Glomerular visceral epithelial cell (primary cell): ENCODE results near the gene CCDC85C.
A peak's percentile ranks its signal among the peaks of the same experiment; 100 is the strongest.

Source experiments
- DNase-seq: peaks from one replicate; pipeline ENCODE4 v3.0.0-alpha.2; 2016; ENCODE audit errors: extremely low spot score

The CCDC85C gene

GRCh38 chr14:99510556-99511139, 93.4 kb downstream of the CCDC85C start:
- no peak for DNase-seq

DNA sequence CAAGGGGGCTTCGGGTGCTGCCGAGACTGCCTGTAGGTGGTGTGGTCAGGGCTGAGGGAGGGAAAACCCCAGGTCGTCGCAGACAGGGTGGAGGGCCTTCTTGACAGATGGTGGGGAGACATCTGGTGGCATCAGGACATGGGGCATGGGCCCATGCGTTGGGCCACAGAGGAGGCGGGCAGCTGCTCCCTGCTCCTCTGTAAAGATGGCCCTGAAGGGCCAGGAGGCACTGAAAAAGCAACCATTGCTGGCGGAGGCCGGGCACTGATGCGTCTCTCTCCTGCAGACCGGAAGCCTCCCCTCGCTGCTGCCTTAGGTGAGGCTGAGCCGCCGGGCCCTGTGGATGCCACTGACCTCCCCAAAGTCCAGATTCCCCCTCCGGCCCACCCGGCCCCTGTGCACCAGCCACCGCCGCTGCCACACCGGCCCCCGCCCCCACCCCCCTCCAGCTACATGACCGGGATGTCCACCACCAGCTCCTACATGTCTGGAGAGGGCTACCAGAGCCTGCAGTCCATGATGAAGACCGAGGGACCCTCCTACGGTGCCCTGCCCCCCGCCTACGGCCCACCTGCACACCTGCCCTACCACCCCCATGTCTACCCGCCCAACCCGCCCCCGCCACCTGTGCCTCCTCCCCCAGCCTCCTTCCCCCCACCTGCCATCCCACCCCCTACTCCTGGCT, 94.0 kb downstream of the CCDC85C start:
- DNase-seq, result no peak

DNA sequence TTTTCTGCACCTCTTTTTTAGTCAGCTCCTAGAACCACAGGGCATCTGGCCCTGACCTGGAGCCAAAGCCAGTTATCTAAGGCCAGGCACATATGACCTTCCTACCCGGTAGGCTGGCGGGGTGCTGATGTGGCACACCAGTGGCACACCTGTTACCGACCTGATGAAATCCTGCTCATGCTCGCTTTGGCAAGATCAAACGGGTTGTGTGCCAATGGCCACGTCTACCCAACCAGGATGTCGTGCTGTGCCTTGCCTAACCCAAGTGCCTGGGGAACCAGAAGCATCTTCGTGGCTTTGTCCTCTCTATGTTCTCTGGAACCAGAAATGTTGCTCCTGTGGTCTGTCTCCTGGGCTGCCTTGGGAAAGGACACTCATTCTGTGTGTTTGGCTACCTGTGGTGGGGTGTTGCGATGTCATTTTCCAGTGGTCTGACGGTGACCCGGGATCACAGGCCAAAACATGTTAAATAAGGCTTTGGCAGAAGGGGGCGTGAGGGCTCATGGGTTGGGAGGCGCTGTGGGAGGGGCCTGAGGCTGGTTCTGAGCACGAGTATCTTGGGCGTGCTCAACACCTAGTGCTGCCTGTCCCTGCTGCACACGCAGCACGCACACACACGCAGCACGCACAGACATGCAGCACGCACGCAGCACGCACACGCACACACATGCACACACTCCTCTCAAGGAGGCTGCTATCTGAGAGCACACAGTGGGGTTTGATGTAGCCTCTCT, 94.9 kb downstream of the CCDC85C start:
- DNase-seq, result no peak

DNA sequence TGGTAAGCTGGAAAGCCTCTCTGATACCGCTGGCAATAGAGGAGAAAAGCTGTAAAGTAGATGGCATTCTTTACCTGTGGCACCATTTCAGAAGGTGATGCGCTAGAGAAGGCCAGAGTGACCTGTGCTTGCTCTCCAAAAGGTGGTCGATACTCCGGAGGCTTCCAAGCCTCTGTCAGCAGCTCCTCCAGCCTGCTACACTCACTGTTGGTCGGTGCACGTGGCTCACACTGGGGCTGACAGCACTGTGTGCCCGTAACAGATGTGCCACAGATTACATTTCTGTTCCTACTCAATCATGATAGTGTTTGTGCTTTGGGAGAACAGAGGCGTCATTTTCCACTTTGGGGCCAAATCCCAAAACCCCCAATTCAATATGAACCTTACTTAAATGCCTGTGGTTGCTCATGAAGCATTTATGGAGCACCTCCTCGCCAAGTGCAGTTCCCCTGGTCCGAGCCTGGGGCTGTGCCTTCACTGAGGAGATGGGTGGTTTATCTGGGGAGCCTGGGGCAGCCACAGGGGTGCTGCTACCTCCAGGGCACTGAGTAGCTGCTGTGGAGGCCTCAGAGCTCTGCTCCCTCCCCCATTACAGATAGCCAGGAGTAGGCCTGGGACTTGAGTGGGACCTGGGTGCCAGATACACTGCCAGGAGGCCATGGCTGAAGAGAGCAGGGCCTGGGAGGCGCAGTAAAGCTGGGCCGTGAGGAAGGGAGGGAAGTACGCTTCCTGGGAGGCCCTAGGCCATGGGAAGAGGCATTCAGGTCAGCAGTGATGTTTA, 96.0 kb downstream of the CCDC85C start:
- no peak for DNase-seq

DNA sequence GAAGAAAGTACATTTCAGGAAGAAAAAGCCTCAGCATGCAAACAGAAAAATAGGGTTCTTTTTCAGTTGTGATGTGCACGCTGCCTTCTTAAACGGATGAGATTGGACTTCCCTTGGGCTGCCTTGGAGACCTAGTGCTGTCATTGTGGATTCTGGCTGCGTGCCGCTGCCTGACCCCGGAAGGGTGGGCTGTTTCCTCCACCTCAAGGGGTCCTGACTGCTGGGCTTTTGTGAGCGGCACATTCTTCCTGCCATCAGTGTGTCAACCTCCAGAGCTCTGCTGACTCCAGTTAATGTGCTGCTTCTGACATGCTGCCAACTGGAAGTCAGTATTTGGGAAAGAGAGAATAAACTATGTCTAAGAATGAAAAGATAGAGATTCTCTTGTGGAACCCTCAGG, 97.7 kb downstream of the CCDC85C start:
- no peak for DNase-seq

DNA sequence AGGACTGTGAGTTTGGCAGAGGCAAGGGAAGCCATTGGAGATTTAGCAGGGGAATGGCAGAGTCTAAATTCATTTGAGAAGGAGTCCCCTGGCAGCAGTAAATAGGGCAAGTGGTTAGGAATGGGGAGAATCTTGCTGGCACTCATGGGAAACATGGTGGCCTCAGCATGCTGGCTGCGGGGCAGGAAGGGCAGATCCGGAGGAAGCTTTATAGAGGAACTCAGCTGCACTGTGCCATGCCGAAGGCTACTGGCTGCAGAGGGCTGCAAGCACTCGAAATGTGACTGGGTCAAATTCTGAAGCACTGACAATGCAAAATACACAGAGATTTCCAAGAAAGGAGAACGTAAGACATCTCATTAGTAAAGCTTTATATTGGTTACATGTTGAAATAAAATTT, 98.9 kb downstream of the CCDC85C start:
- DNase-seq, result no peak

GRCh38 chr14:99503848-99504453, 100.1 kb downstream of the CCDC85C start:
- DNase-seq, result no peak

GRCh38 chr14:99502989-99503421, 101.0 kb downstream of the CCDC85C start:
- DNase-seq, result no peak

DNA sequence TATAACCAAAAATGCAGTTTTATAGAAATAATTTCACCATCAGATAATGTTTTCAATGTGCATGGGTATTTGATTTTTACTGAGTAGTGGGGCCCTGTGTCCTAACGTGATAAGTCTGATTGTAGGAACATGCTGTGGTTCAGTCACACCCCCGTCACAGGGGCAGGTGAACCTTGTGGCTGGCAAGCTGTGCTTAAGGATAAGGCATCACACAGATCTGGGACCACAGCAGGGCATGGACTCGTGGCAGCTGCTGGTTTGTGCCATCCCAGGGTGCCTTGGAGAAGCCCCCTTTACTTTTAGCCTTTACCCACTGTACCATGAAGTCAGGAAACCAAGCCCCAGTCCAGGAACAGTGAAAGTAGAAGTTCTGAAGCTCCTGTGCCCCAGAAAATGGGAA, 106.1 kb downstream of the CCDC85C start:
- no peak for DNase-seq

DNA sequence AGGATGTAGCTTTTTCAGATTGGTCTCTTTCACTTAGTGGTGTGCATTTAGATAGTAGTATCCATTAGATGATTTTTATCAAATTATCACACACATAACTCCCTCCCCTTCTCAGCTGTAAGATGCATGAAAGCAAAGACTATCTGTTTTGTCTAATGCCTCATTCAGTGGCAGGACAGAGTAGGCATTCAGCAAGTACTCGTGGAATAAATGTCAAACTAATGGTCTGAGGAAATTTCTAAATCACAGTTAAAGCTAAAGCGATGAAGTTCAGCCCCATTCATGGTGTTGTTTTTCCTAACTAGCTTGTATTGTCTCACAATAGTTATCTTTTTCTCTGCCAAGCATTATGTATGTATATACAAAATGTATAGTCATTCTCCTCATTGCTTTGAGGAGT, 106.7 kb downstream of the CCDC85C start:
- DNase-seq, result no peak

DNA sequence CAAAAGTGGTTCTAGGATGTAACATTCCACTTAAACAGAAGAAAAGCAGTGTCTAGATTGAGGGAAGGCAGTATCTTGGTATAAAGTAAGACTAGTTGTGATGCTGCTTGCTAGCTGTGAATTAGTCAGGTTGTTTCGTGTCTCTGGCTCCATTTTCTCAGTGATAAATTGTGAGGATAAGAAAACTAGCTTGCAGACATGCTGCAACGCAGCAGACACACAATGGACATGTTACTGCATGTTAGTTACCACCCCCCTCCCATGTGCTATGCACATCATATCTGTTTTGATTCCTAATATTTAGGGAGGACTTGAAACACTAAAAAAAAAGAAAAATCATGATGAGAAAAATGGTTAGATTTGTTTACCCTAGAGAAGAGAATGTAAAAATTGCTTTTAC, 119.9 kb downstream of the CCDC85C start:
- DNase-seq, result no peak

- DNase-seq, result no peak
These were observed 122.3 kb downstream of the CCDC85C start for GRCh38 chr14:99481745-99482099.

DNA sequence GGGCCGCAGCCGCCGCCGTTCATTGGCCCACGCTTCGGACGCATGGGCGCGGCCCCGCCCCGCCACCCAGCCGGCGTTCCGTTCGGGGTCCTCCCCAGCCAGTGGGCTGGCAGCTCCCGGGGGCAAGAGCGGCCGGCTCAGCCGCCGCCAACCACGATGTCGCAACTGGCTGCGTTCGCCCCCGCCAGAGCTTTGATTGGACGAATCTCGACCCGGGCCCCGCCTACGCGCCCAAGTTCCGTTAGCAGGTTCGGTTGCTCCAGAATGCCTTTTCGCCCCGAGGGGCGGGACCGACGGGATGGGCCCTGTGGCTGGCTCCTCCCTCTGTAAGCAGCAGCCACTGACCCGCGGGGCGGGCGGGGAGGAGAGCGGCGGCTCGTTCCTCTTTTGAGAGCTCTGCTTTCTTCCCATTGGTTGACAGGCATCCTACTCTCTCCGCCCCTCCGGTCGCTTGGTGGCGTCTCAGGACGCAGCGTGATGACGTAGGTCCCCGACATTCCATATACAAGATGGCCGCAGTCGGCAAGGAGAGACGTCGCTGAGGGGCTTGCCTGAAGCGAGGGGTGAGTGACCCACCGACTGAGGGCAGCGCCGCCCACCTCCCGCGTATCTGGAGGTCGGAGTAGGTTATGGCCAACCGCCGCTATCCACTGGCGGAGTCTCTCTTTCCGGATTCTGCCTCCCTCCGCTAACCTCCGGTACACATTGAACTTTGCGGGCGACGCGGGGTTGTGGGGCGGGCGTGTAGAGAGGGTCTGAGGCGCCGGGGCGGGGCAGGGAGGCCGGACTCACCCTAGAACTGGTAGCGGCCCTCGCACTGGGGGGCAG, 122.9 kb downstream of the CCDC85C start, which contains the start of gene CCNK:
Gene CCNK (plus strand): TSS at position 493 of the 828 bp plus-strand sequence. CDS start 11,269 bp downstream, outside the sequence.
- peak; percentile 100 for DNase-seq

DNA sequence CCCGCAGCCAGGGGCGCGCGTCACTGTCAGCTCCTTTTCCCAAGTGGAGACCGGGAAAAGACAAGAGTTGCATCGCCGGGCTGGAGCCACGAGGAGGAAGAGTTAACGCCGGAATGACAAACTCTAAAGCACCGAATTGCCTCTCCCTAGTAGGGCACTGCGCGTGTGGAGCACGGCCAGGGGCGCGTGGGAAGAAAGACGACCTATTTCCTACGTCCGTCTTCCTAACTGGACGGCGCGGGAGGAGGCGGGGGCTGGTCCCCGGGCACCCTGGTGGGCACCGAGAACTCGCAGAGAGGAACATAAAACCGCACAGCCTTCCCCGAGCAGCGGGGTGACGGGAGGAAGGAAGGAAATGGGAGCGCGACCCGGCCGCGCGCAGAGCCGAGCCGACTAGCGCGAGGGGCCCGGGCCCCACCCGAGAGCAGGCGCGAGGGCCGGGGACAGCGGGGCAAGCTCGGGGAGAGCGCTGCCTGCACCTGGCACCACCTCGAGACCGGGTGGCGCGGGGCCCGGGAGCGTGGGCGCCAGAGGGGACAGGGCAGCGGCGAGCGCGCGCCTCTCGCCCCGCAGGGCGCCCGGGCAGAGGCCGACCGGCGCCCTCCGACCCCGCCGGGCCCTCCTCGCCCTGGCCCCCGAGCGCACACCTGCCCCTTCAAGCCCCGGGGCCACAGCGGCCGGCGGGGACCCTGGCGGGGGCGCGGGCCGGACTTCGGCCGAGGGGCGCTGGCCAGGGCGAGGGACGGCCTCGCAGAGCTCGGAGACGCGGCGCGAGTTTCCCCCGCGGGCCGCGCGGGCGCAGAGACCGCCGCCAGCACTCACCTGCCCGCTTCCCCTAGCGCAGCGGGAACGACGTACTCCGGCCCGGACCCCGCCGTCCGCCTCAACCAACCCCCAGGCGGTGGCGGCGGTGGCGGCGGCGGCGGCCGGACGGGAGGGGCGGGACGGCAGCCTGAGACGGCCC, 123.8 kb downstream of the CCDC85C start, which contains the start of gene SETD3:
Gene SETD3 (minus strand): TSS at position 954 of the 964 bp plus-strand sequence. CDS start 15,054 bp downstream, outside the sequence.
- DNase-seq, result peak; percentile 59

- DNase-seq, result no peak
These were observed 124.7 kb downstream of the CCDC85C start for GRCh38 chr14:99479160-99479905.

DNA sequence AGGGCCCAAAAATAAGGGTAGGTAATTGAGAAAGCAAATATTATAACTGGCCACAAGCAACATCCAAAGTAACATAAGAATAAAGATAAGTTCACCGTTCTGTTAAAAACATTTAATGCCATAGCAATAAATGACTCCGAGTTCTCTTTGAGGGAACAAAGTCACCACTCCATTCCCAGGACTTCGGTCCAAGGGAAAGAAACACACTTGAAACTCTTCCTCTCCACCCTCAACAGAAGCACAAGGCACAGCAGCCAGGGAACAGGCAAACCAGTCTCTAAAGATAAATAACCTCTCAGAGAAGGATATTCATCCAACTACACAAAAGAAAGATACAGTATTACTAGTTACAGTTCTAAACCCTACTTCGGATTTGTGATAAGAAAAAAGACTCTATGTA, 125.9 kb downstream of the CCDC85C start:
- DNase-seq, result no peak

- DNase-seq, result peak; percentile 55
These were observed 127.1 kb downstream of the CCDC85C start for GRCh38 chr14:99476864-99477263.

GRCh38 chr14:99475660-99476059, 128.3 kb downstream of the CCDC85C start:
- no peak for DNase-seq

GRCh38 chr14:99475179-99475578, 128.8 kb downstream of the CCDC85C start:
- no peak for DNase-seq
